CD4-positive, alpha-beta T cell (primary cell): ENCODE measurements around the gene KANK2. TPM values are rescaled to one million over a fixed set of nuclear protein-coding genes. Genes with fewer than 3 reads are reported as not detected.

Experiments
- ATAC-seq: fragments of 200-7000 bp; cut with Tn5 transposase; one replicate; pipeline ENCODE4 v1.10.0; 2022; ENCODE audit warnings: mild to moderate bottlenecking; ENCODE audit not compliant: poor library complexity
- CTCF ChIA-PET: fragments of 350-600 bp; sonication (Branson Sonifier 250); formaldehyde crosslinking; loops from one replicate; lab custom pipeline; 2021; ENCODE audit warnings: antibody characterized with exemption, inconsistent platforms; lab: Charles Lee
- POLR2A ChIA-PET: fragments of 350-600 bp; sonication (Branson Sonifier 250); formaldehyde crosslinking; loops from one replicate; lab custom pipeline; 2021; ENCODE audit warnings: antibody characterized with exemption, inconsistent platforms; lab: Charles Lee
- DNase-seq, 14 experiments: peaks; one replicate each; pipeline ENCODE4 v3.0.0-alpha.2; 2013 to 2020; ENCODE audit warnings: mixed read lengths in 2 of 14
- H3K27ac ChIP-seq, 2 donors: one replicate each; pipeline versions ENCODE4 v1.5.1 to v1.7.0; 2013; ENCODE audit warnings: low read length in 2 of 2, low read depth in 1 of 2, mild to moderate bottlenecking in 1 of 2
- H3K27me3 ChIP-seq, 2 experiments: 1 replicate in 1 of 2; 2 replicates in 1 of 2; pipeline versions ENCODE4 v1.6.1 to v1.7.0; 2013; ENCODE audit warnings: low read length in 2 of 2, control low read depth in 1 of 2, mild to moderate bottlenecking in 1 of 2, moderate library complexity in 1 of 2; ENCODE audit not compliant: insufficient read depth in 2 of 2, control insufficient read depth in 1 of 2
- H3K36me3 ChIP-seq: one replicate; pipeline ENCODE4 v1.6.1; 2013; ENCODE audit warnings: low read length, control low read depth; ENCODE audit not compliant: insufficient read depth
- H3K4me1 ChIP-seq: one replicate; pipeline ENCODE4 v1.6.1; 2013; ENCODE audit warnings: low read length, control low read depth; ENCODE audit not compliant: insufficient read depth
- H3K4me3 ChIP-seq: one replicate; pipeline ENCODE4 v1.5.1; 2013; ENCODE audit warnings: mild to moderate bottlenecking, low read length, moderate library complexity
- H3K9me3 ChIP-seq, 2 experiments: 1 replicate in 1 of 2; 2 replicates in 1 of 2; pipeline versions ENCODE4 v1.6.1 to v1.7.0; 2013; ENCODE audit warnings: low read length in 2 of 2, mild to moderate bottlenecking in 2 of 2, control low read depth in 1 of 2, moderate library complexity in 1 of 2; ENCODE audit not compliant: control insufficient read depth in 1 of 2, insufficient read depth in 1 of 2
- H3K27ac Mint-ChIP-seq: one replicate; pipeline ENCODE4 v1.8.0; 2020; ENCODE audit warnings: mixed read lengths
- H3K27me3 Mint-ChIP-seq: one replicate; pipeline ENCODE4 v1.8.0; 2021; ENCODE audit warnings: mixed read lengths
- H3K36me3 Mint-ChIP-seq: one replicate; pipeline ENCODE4 v1.8.0; 2021; ENCODE audit warnings: low read depth, mixed read lengths
- H3K4me1 Mint-ChIP-seq: one replicate; pipeline ENCODE4 v1.8.0; 2021; ENCODE audit warnings: low read depth, mixed read lengths
- H3K4me3 Mint-ChIP-seq: one replicate; pipeline ENCODE4 v1.8.0; 2020; ENCODE audit warnings: mild to moderate bottlenecking, mixed read lengths
- H3K9me3 Mint-ChIP-seq: one replicate; pipeline ENCODE4 v1.8.0; 2020; ENCODE audit warnings: mixed read lengths
- intact Hi-C, 2 experiments: fragments of 100-400 bp; cut with DNase I in 1 of 2; cut with micrococcal nuclease in 1 of 2; formaldehyde crosslinking; loops; one replicate each; pipeline versions ENCODE4 v1.15.1 to v1.9.0; 2023 to 2025; cut with DNase I, micrococcal nuclease
- total RNA-seq, 174 experiments: library from RNA in 2 of 174; stranded (reverse) in 2 of 174; gene quantifications; one replicate each; pipeline ENCODE4 v1.2.3 and lab custom pipeline; 2021 to 2026
- TF ChIP-seq, protein P1 (sequence below): fragments of 200-600 bp; IDR thresholded peaks from one replicate; pipeline ENCODE4 v1.8.0; 2022; ENCODE audit warnings: antibody characterized with exemption, mild to moderate bottlenecking

Gene KANK2
- total RNA-seq, 2 experiments from 2014 or later = not detected

DNA sequence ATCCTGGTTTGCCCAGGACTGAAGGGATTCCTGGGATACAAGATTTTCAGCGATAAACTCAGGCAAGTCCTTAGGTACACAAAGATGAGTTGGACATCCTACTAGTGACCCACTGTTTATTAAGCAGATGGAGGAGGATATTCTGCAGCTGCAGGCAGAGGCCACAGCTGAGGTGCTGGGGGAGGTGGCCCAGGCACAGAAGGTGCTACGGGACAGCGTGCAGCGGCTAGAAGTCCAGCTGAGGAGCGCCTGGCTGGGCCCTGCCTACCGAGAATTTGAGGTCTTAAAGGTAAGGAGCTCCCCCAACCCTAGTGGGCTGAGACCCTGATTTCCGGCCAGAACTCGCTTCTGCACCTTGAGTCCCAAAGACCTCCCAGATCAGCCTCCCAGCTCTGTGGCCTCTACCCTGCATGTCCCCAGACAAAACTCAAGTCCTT, 42.7 kb upstream of the KANK2 start:
- ChIA-PET CTCF (no interaction called here), POLR2A (interaction anchor here (1.1 kb wide), 1 partner anchor 242 kb away, joined by 3 read pairs; no protein-coding TSS in a partner anchor)
- H3K4me1 ChIP-seq = peaks cover 9% of the 10 kb centered on the region
- H3K36me3 ChIP-seq = no peaks in the 10 kb centered on the region
- no peak overlapping the region for H3K27ac ChIP-seq
- ATAC-seq = no peak
- no peak overlapping the region for H3K4me3 ChIP-seq
- no peaks in the 10 kb centered on the region for H3K36me3 Mint-ChIP-seq
- no peak overlapping the region for H3K4me3 Mint-ChIP-seq
- H3K9me3 ChIP-seq = peaks cover 11 to 49% of the 10 kb centered on the region in 2 experiments
- DNase-seq = no peak
- TF ChIP-seq, protein P1, sequence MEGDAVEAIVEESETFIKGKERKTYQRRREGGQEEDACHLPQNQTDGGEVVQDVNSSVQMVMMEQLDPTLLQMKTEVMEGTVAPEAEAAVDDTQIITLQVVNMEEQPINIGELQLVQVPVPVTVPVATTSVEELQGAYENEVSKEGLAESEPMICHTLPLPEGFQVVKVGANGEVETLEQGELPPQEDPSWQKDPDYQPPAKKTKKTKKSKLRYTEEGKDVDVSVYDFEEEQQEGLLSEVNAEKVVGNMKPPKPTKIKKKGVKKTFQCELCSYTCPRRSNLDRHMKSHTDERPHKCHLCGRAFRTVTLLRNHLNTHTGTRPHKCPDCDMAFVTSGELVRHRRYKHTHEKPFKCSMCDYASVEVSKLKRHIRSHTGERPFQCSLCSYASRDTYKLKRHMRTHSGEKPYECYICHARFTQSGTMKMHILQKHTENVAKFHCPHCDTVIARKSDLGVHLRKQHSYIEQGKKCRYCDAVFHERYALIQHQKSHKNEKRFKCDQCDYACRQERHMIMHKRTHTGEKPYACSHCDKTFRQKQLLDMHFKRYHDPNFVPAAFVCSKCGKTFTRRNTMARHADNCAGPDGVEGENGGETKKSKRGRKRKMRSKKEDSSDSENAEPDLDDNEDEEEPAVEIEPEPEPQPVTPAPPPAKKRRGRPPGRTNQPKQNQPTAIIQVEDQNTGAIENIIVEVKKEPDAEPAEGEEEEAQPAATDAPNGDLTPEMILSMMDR = no peak
- no peak overlapping the region for H3K27ac Mint-ChIP-seq
- peaks cover 30% of the 10 kb centered on the region for H3K27me3 Mint-ChIP-seq
- peaks cover 5 to 15% of the 10 kb centered on the region in 2 experiments for H3K27me3 ChIP-seq
- intact Hi-C loops = loop anchor here in 1 of 2 experiments (5.0 kb wide), 2 partner anchors 242 to 347 kb away; partner anchors contain the start of gene ELAVL3
- H3K4me1 Mint-ChIP-seq = peaks cover 5% of the 10 kb centered on the region
- H3K9me3 Mint-ChIP-seq = peaks cover 6% of the 10 kb centered on the region

DNA sequence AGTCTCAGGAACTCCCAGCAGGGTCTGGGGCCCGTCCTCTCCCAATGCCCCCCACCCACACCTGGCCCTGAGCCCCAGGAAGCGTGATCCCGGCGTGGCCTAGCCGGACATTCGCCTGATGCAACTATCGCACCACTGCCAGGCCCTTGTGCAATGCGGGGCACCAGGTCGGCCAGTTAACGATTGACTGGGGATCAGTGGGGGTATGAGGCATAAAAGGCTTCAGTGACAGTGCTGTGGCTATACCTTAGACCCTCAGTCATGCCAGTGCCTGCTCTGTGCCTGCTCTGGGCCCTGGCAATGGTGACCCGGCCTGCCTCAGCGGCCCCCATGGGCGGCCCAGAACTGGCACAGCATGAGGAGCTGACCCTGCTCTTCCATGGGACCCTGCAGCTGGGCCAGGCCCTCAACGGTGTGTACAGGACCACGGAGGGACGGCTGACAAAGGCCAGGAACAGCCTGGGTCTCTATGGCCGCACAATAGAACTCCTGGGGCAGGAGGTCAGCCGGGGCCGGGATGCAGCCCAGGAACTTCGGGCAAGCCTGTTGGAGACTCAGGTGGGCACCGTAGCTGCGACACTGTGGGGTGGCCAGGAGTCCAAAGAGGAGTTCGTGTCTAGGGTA, 42.1 kb upstream of the KANK2 start, which contains the start of gene ANGPTL8:
Gene ANGPTL8 (plus strand): TSS at position 243 of the 624 bp plus-strand sequence. CDS start 19 bp downstream, at position 262.
- intact Hi-C loops = no loop called here
- Mint-ChIP-seq H3K36me3 (no peaks in the 10 kb centered on the region), H3K27ac (no peak within 1 kb of the TSS), H3K4me1 (peaks cover 5% of the 10 kb centered on the region), H3K9me3 (peaks cover 6% of the 10 kb centered on the region), H3K27me3 (peaks cover 28% of the 10 kb centered on the region), H3K4me3 (no peak within 1 kb of the TSS)
- no peak for DNase-seq
- H3K4me3 ChIP-seq = no peak within 1 kb of the TSS
- peaks cover 11 to 54% of the 10 kb centered on the region in 2 experiments for H3K9me3 ChIP-seq
- no peak within 1 kb of the TSS for H3K27ac ChIP-seq
- H3K4me1 ChIP-seq = peaks cover 9% of the 10 kb centered on the region
- no peaks in the 10 kb centered on the region for H3K36me3 ChIP-seq
- peaks cover 5 to 15% of the 10 kb centered on the region in 2 experiments for H3K27me3 ChIP-seq
- CTCF ChIA-PET = no interaction called here
- POLR2A ChIA-PET = no interaction called here
- ATAC-seq = no peak
- TF ChIP-seq, protein P1 = no peak

DNA sequence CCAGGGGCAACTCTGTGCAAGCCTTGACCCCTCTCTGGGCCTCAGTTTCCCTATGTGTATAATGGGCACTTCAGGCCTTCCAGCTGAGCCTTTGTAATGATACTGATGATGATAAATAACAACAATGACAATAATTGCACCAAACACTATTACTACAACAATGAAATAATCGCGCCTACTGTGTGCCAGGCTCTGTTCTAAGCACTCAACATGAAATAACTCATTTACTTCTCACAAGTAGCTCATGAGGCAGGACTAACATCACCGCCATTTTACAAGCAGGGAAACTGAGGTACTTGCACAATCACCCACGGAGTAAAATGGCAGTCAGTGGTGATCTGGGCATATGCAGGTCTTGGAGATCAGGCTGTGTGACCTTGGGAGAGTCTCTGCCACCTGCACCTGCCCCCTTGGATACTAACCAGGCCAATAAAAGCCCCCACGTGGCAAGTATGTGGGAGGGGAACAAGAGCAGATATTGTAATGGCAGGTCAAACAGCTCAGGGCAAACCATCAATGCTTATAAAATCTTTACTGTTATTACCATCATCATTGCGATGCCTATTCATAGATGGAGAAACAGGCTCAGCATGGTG, 41.5 kb upstream of the KANK2 start:
- Histone ChIP-seq H3K36me3 (no peaks in the 10 kb centered on the region), H3K4me3 (no peak overlapping the region), H3K9me3 (peaks cover 11 to 54% of the 10 kb centered on the region in 2 experiments), H3K27ac (no peak overlapping the region), H3K27me3 (peaks cover 5 to 14% of the 10 kb centered on the region in 2 experiments), H3K4me1 (peaks cover 9% of the 10 kb centered on the region)
- no peak for DNase-seq
- no peak for ATAC-seq
- Mint-ChIP-seq H3K4me1 (peaks cover 5% of the 10 kb centered on the region), H3K4me3 (no peak overlapping the region), H3K36me3 (no peaks in the 10 kb centered on the region), H3K27me3 (peaks cover 27% of the 10 kb centered on the region), H3K9me3 (peaks cover 6% of the 10 kb centered on the region), H3K27ac (no peak overlapping the region)
- ChIA-PET POLR2A (no interaction called here), CTCF (no interaction called here)
- TF ChIP-seq, protein P1 = no peak
- intact Hi-C loops = no loop called here
